IMR-90 (cell line): ENCODE measurements around the gene ERVK3-1. TPM values are rescaled to one million over a fixed set of nuclear protein-coding genes. Genes with fewer than 3 reads are reported as not detected.
A peak's percentile ranks its signal among the peaks of the same experiment; 100 is the strongest.

Experiments
- ATAC-seq: fragments of 200-7000 bp; cut with Tn5 transposase; 2 replicates; pipeline ENCODE4 v1.9.1; 2020; ENCODE audit warnings: low read depth, mild to moderate bottlenecking, moderate library complexity
- BruUV-seq: library from RNA; stranded (reverse); fragments of 400-500 nt; replicated peaks from 2 replicates; lab custom pipeline; 2021; lab: Mats Ljungman, UMichigan
- CTCF ChIA-PET: fragments of 300-600 bp; formaldehyde crosslinking; extraction: SDS; loops from one replicate; lab custom pipeline; 2021; ENCODE audit warnings: antibody characterized with exemption; lab: Yijun Ruan, JAX
- POLR2A ChIA-PET: fragments of 300-600 bp; sonication (Branson Sonifier 250); formaldehyde crosslinking; loops from one replicate; lab custom pipeline; 2022; ENCODE audit warnings: antibody characterized with exemption; ENCODE audit not compliant: unreplicated experiment; lab: Charles Lee
- DNase-seq: peaks from one replicate; pipeline ENCODE4 v3.0.0; 2013
- H2AFZ ChIP-seq: replicated peaks from 2 replicates; pipeline ENCODE3; 2013; ENCODE audit warnings: low read length, mild to moderate bottlenecking; ENCODE audit not compliant: poor library complexity
- H2AK5ac ChIP-seq: 2 replicates; pipeline ENCODE4 v1.6.1; 2013; ENCODE audit warnings: low read depth, low read length, inconsistent platforms
- H2AK9ac ChIP-seq: replicated peaks from 2 replicates; pipeline ENCODE3; 2013; ENCODE audit warnings: mild to moderate bottlenecking, low read depth, low read length, moderate library complexity; ENCODE audit not compliant: poor library complexity
- H2BK120ac ChIP-seq: 2 replicates; pipeline ENCODE4 v1.6.1; 2013; ENCODE audit warnings: low read depth, low read length, inconsistent platforms
- H2BK15ac ChIP-seq: 3 replicates; pipeline ENCODE4 v1.6.1; 2013; ENCODE audit warnings: low read depth, low read length, inconsistent platforms
- H2BK20ac ChIP-seq: 2 replicates; pipeline ENCODE4 v1.6.1; 2013; ENCODE audit warnings: low read depth, mild to moderate bottlenecking, inconsistent platforms, low read length, moderate library complexity
- H2BK5ac ChIP-seq: 2 replicates; pipeline ENCODE4 v1.6.1; 2013; ENCODE audit warnings: mild to moderate bottlenecking, low read depth, low read length, inconsistent platforms; ENCODE audit not compliant: poor library complexity, severe bottlenecking
- H3K14ac ChIP-seq: replicated peaks from 2 replicates; pipeline ENCODE4 v1.6.1; 2013; ENCODE audit warnings: low read depth, low read length, inconsistent platforms
- H3K18ac ChIP-seq: 2 replicates; pipeline ENCODE4 v1.6.1; 2013; ENCODE audit warnings: low read depth, low read length, control low read depth
- H3K23ac ChIP-seq: 2 replicates; pipeline ENCODE4 v1.6.1; 2013; ENCODE audit warnings: low read depth, low read length, inconsistent platforms
- H3K27ac ChIP-seq: 2 replicates; pipeline ENCODE4 v1.5.1; 2013; ENCODE audit warnings: mild to moderate bottlenecking, control low read depth, low read length; ENCODE audit not compliant: insufficient read depth
- H3K27me3 ChIP-seq: 2 replicates; pipeline ENCODE4 v1.6.1; 2013; ENCODE audit warnings: low read length; ENCODE audit not compliant: control insufficient read depth, insufficient read depth
- H3K36me3 ChIP-seq: 2 replicates; pipeline ENCODE4 v1.6.1; 2013; ENCODE audit warnings: low read length, mixed read lengths; ENCODE audit not compliant: control insufficient read depth, insufficient read depth
- H3K4ac ChIP-seq: 2 replicates; pipeline ENCODE4 v1.6.1; 2013; ENCODE audit warnings: low read depth, low read length, inconsistent platforms
- H3K4me1 ChIP-seq: 2 replicates; pipeline ENCODE4 v1.6.1; 2013; ENCODE audit warnings: low read length, mixed read lengths; ENCODE audit not compliant: control insufficient read depth, insufficient read depth
- H3K4me2 ChIP-seq: 2 replicates; pipeline ENCODE4 v1.6.1; 2013; ENCODE audit warnings: low read depth, mild to moderate bottlenecking, control low read depth, low read length, moderate library complexity
- H3K4me3 ChIP-seq: 2 replicates; pipeline ENCODE4 v1.5.1; 2013; ENCODE audit warnings: low read depth, mild to moderate bottlenecking, control low read depth, low read length, moderate library complexity; ENCODE audit not compliant: insufficient read depth
- H3K56ac ChIP-seq: 2 replicates; pipeline ENCODE4 v1.6.1; 2013; ENCODE audit warnings: low read length, inconsistent platforms; ENCODE audit not compliant: insufficient read depth; ENCODE audit errors: extremely low read depth
- H3K79me1 ChIP-seq, 2 experiments: 2 replicates each; pipeline ENCODE4 v1.6.1; 2013; ENCODE audit warnings: low read length in 2 of 2, inconsistent platforms in 1 of 2, low read depth in 1 of 2
- H3K9ac ChIP-seq: 2 replicates; pipeline ENCODE4 v1.6.1; 2013; ENCODE audit warnings: low read depth, low read length, control low read depth
- H3K9me1 ChIP-seq: 2 replicates; pipeline ENCODE4 v1.6.1; 2013; ENCODE audit warnings: low read length, inconsistent platforms; ENCODE audit not compliant: insufficient read depth
- H3K9me3 ChIP-seq: 2 replicates; pipeline ENCODE4 v1.6.1; 2013; ENCODE audit warnings: low read length; ENCODE audit not compliant: control insufficient read depth, insufficient read depth
- H4K20me1 ChIP-seq: 2 replicates; pipeline ENCODE4 v1.6.1; 2013; ENCODE audit warnings: low read length, inconsistent platforms; ENCODE audit not compliant: insufficient read depth
- H4K5ac ChIP-seq: 2 replicates; pipeline ENCODE4 v1.6.1; 2013; ENCODE audit warnings: mild to moderate bottlenecking, low read depth, low read length, control low read depth
- H4K8ac ChIP-seq, 2 experiments: 2 replicates each; pipeline ENCODE4 v1.6.1; 2013; ENCODE audit warnings: low read depth in 2 of 2, low read length in 2 of 2, control low read depth in 1 of 2, inconsistent platforms in 1 of 2
- H4K91ac ChIP-seq: 2 replicates; pipeline ENCODE4 v1.6.1; 2013; ENCODE audit warnings: low read depth, low read length, inconsistent platforms; ENCODE audit not compliant: insufficient read depth
- BHLHE40 ChIP-seq: fragments of 150-350 bp; IDR thresholded peaks from 2 replicates; pipeline ENCODE4 v1.6.1; 2016; ENCODE audit warnings: mild to moderate bottlenecking, low read depth, low read length
- CHD1 ChIP-seq: IDR thresholded peaks from 2 replicates; pipeline ENCODE4 v1.6.1; 2012; ENCODE audit warnings: low read depth, low read length, improper control_type of control experiment
- ELK1 ChIP-seq: fragments of 150-350 bp; IDR thresholded peaks from 2 replicates; pipeline ENCODE4 v1.6.1; 2016; ENCODE audit warnings: low read depth, mild to moderate bottlenecking, low read length, moderate library complexity, borderline replicate concordance
- MAZ ChIP-seq: IDR thresholded peaks from 2 replicates; pipeline ENCODE4 v1.6.1; 2012; ENCODE audit warnings: low read depth, mild to moderate bottlenecking, low read length, improper control_type of control experiment, moderate library complexity, borderline replicate concordance
- NFE2L2 ChIP-seq: fragments of 150-350 bp; IDR thresholded peaks from 2 replicates; pipeline ENCODE4 v1.6.1; 2016; ENCODE audit warnings: low read depth, mild to moderate bottlenecking, low read length
- RAD21 ChIP-seq: IDR thresholded peaks from 2 replicates; pipeline ENCODE4 v1.6.1; 2012; ENCODE audit warnings: low read length, improper control_type of control experiment
- USF2 ChIP-seq: fragments of 150-350 bp; IDR thresholded peaks from 2 replicates; pipeline ENCODE4 v1.6.1; 2017; ENCODE audit warnings: mild to moderate bottlenecking, antibody characterized with exemption, low read length, low read depth
- WGBS, 2 experiments: methylation state at CpG; one replicate each; pipeline versions ENCODE4 v1.1.5 to v1.1.7; 2013; ENCODE audit warnings: missing lambda C conversion rate in 2 of 2; ENCODE audit not compliant: insufficient read length in 1 of 2; ENCODE audit errors: extremely low coverage in 2 of 2; 5-methylcytosine and 5-hydroxymethylcytosine counted together
- dilution Hi-C: fragments of 300-500 bp; cut with HindIII; formaldehyde crosslinking; loops from one replicate; pipeline ENCODE4 v1.14.3; 2018; ENCODE audit warnings: low sequenced_read_pairs; ENCODE audit not compliant: unreplicated experiment
- in situ Hi-C: fragments of 300-500 bp; cut with MboI; formaldehyde crosslinking; loops from 3 replicates; pipeline ENCODE4 v1.14.3; 2019; ENCODE audit warnings: low sequenced_read_pairs, inconsistent platforms, mixed read lengths
- intact Hi-C: fragments of 100-400 bp; cut with micrococcal nuclease; formaldehyde crosslinking; loops from 2 replicates; pipeline ENCODE4 v1.10.0; 2022
- polyA plus RNA-seq, 3 experiments: library from polyadenylated mRNA; depleted of rRNA; stranded (reverse); fragments of >200 nt; gene quantifications; 2 replicates each; pipeline ENCODE4 v1.2.3, GENCODE V29; 2012; ENCODE audit warnings: low replicate concordance in 1 of 3
- total RNA-seq: library from RNA; depleted of rRNA; stranded (reverse); fragments of >200 nt; gene quantifications from 2 replicates; pipeline ENCODE4 v1.2.3, GENCODE V29; 2012

ERVK3-1 gene
- total and polyA plus RNA-seq, 2 of the 4 experiments (the other 2 are of a cell fraction) = 33.0 to 39.3 TPM

GRCh38 chr19:58351990-58352755, 47.0 kb downstream of the ERVK3-1 start (continued):
- no peak for TF ChIP-seq BHLHE40

GRCh38 chr19:58352760-58353671, 47.8 kb downstream of the ERVK3-1 start, which contains the start of gene A1BG:
TSS of gene A1BG (minus strand) at chr19:58353492. CDS start at chr19:58353437, 55 bp downstream.
- no peak within 1 kb of the TSS for H3K4me3 ChIP-seq
- H3K14ac ChIP-seq = no peak within 1 kb of the TSS
- no peak within 1 kb of the TSS for H3K56ac ChIP-seq
- H4K91ac ChIP-seq = no peak within 1 kb of the TSS
- H2BK20ac ChIP-seq = no peak within 1 kb of the TSS
- peaks cover 11% of the 10 kb centered on the region for H3K4me1 ChIP-seq
- in situ Hi-C loops = no loop called here
- H2BK5ac ChIP-seq = no peak within 1 kb of the TSS
- CTCF ChIA-PET = no interaction called here
- no peak for TF ChIP-seq NFE2L2
- no peak for TF ChIP-seq RAD21
- no peak for TF ChIP-seq USF2
- TF ChIP-seq MAZ = no peak
- no peak for TF ChIP-seq CHD1
- TF ChIP-seq ELK1 = no peak
- H3K27me3 ChIP-seq = peaks cover 9% of the 10 kb centered on the region
- H4K8ac ChIP-seq = no peak within 1 kb of the TSS
- DNase-seq (no peak), ATAC-seq (no peak)
- no peak within 1 kb of the TSS for H2BK15ac ChIP-seq
- dilution Hi-C loops = no loop called here
- no TSS peak for BruUV-seq
- H3K27ac ChIP-seq = no peak within 1 kb of the TSS
- H3K36me3 ChIP-seq = peaks cover 11% of the 10 kb centered on the region; the same call in 1 of the 2 replicates
- H2AK9ac ChIP-seq = peak within 1 kb of the TSS; percentile 65
- no peak within 1 kb of the TSS for H3K18ac ChIP-seq
- H3K23ac ChIP-seq = no peak within 1 kb of the TSS
- H3K4me2 ChIP-seq = no peak within 1 kb of the TSS
- POLR2A ChIA-PET = no interaction called here
- H4K5ac ChIP-seq = no peak within 1 kb of the TSS
- H2AFZ ChIP-seq = no peak within 1 kb of the TSS
- peaks cover 5 to 30% of the 10 kb centered on the region in 2 experiments for H3K79me1 ChIP-seq
- H3K4ac ChIP-seq = no peak within 1 kb of the TSS
- H4K20me1 ChIP-seq = peaks cover 8% of the 10 kb centered on the region
- no peak within 1 kb of the TSS for H2AK5ac ChIP-seq
- H2BK120ac ChIP-seq = no peak within 1 kb of the TSS
- H3K9me3 ChIP-seq = no peaks in the 10 kb centered on the region
- WGBS, 2 experiments = 93% methylated on average over 9 of the region's 26 CpGs; no CpG with 5 or more reads in 1 of the 2 experiments
- intact Hi-C loops = no loop called here
- no peak within 1 kb of the TSS for H3K9ac ChIP-seq
- H3K9me1 ChIP-seq = peaks cover 4% of the 10 kb centered on the region; the same call in 1 of the 2 replicates
